ENCODE data around the gene DYNC1LI1. TPM values are rescaled to one million over a fixed set of nuclear protein-coding genes. Genes with fewer than 3 reads are reported as not detected.

DYNC1LI1 gene
- total RNA-seq, 1 experiment from 2014 or later: 56.2 TPM

- H3K4me1 Mint-ChIP-seq: no peaks in the 10 kb centered on the region
- Histone ChIP-seq H2AK5ac (ENCODE audit: insufficient read length, low read length) (no peak overlapping the region), H3K14ac (ENCODE audit: insufficient read depth, low read length) (no peak overlapping the region), H3K9me3 (ENCODE audit: control insufficient read depth, low read depth, low read length) (no peaks in the 10 kb centered on the region), H4K20me1 (ENCODE audit: control insufficient read depth, insufficient read depth, insufficient read length) (no peaks in the 10 kb centered on the region), H4K8ac (replicated peaks; ENCODE audit: insufficient read length, low read depth, low read length) (no peak overlapping the region), H3K27me3 (ENCODE audit: insufficient read depth, low read length) (no peaks in the 10 kb centered on the region), H3K79me1 (ENCODE audit: insufficient read depth, low read depth, low read length, poor library complexity, severe bottlenecking) (no peaks in the 10 kb centered on the region), H3K23ac (ENCODE audit: insufficient read length, low read depth, low read length) (no peak overlapping the region), H4K91ac (ENCODE audit: insufficient read length, low read depth, low read length) (no peak overlapping the region), H2BK15ac (ENCODE audit: low read depth, low read length) (no peak overlapping the region), H3K9ac (ENCODE audit: extremely low read depth, insufficient read length, low read length) (no peak overlapping the region), H3K4ac (ENCODE audit: low read depth, low read length) (no peak overlapping the region), H3K4me2 (ENCODE audit: insufficient read depth, insufficient read length, low read length) (no peak overlapping the region), H2BK20ac (ENCODE audit: low read depth, low read length, poor library complexity, severe bottlenecking) (no peak overlapping the region), H2BK5ac (ENCODE audit: insufficient read length, low read length) (no peak overlapping the region), H3K79me2 (ENCODE audit: insufficient read depth, low read length) (no peaks in the 10 kb centered on the region; the same call in 1 of the 2 replicates), H4K5ac (ENCODE audit: insufficient read length, low read depth, low read length) (no peak overlapping the region), H3T11ph (ENCODE audit: low read length) (no peak overlapping the region), H3K4me1 (ENCODE audit: insufficient read depth, low read length) (no peaks in the 10 kb centered on the region), H3K23me2 (ENCODE audit: insufficient read length, low read depth, low read length, poor library complexity, severe bottlenecking) (no peaks in the 10 kb centered on the region), H2BK12ac (ENCODE audit: insufficient read length, low read depth, low read length) (no peak overlapping the region), H3K27ac (ENCODE audit: insufficient read length, low read depth, low read length) (no peak overlapping the region), H2AFZ (ENCODE audit: low read length) (no peak overlapping the region), H2BK120ac (ENCODE audit: low read depth, low read length, poor library complexity, severe bottlenecking) (no peak overlapping the region), H3K18ac (ENCODE audit: insufficient read length, low read depth, low read length) (no peak overlapping the region), H3K56ac (ENCODE audit: insufficient read length, low read depth, low read length) (no peak overlapping the region)
- TF ChIP-seq, protein P1, sequence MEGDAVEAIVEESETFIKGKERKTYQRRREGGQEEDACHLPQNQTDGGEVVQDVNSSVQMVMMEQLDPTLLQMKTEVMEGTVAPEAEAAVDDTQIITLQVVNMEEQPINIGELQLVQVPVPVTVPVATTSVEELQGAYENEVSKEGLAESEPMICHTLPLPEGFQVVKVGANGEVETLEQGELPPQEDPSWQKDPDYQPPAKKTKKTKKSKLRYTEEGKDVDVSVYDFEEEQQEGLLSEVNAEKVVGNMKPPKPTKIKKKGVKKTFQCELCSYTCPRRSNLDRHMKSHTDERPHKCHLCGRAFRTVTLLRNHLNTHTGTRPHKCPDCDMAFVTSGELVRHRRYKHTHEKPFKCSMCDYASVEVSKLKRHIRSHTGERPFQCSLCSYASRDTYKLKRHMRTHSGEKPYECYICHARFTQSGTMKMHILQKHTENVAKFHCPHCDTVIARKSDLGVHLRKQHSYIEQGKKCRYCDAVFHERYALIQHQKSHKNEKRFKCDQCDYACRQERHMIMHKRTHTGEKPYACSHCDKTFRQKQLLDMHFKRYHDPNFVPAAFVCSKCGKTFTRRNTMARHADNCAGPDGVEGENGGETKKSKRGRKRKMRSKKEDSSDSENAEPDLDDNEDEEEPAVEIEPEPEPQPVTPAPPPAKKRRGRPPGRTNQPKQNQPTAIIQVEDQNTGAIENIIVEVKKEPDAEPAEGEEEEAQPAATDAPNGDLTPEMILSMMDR (conservative IDR thresholded peaks at IDR 0.05): no peak
- no peak overlapping the region for H3K27ac Mint-ChIP-seq
- no peaks in the 10 kb centered on the region for H3K9me3 Mint-ChIP-seq
- WGBS (ENCODE audit: extremely low coverage, insufficient read length, low lambda C conversion rate): no CpG with 5 or more reads among the region's 3 CpGs
- H3K36me3 Mint-ChIP-seq (ENCODE audit: insufficient read depth in 1 of 3, low read depth in 3 of 3): peaks cover 7 to 22% (median 14%) of the 10 kb centered on the region in 3 experiments; a peak in 6 of 7 replicates
- no peak overlapping the region for H3K4me3 Mint-ChIP-seq
- DNase-seq: no peak
- H3K27me3 Mint-ChIP-seq (ENCODE audit: low read depth): no peaks in the 10 kb centered on the region
These were observed 82.1 kb downstream of the DYNC1LI1 start for GRCh38 chr3:32488474-32489008.

Data from H9 (cell line).